GM23338 (cell line): ENCODE results near the gene RBL1.

Experiments used
- CREB1 ChIP-seq: fragments of 250-450 bp; sonication (Bioruptor Pico); IDR thresholded peaks from 2 replicates; pipeline ENCODE4 v1.5.0; 2020; ENCODE audit warnings: low read depth, mild to moderate bottlenecking, moderate library complexity
- EZH2 ChIP-seq: fragments of 200-600 bp; sonication (generic); IDR thresholded peaks from one replicate; pipeline ENCODE4 v1.8.0; 2017; ENCODE audit warnings: antibody characterized with exemption, mild to moderate bottlenecking, low read depth; ENCODE audit not compliant: unreplicated experiment
- EZH2phosphoT487 ChIP-seq: fragments of 200-600 bp; sonication (generic); IDR thresholded peaks from one replicate; pipeline ENCODE4 v1.8.1; 2018; ENCODE audit warnings: antibody characterized with exemption; ENCODE audit not compliant: unreplicated experiment
- JUNB ChIP-seq: IDR thresholded peaks from one replicate; pipeline ENCODE4 v1.6.1; 2016; ENCODE audit warnings: antibody characterized with exemption; ENCODE audit not compliant: unreplicated experiment
- POLR2AphosphoS5 ChIP-seq: IDR thresholded peaks from 2 replicates; pipeline ENCODE4 v1.6.1; 2016; ENCODE audit warnings: antibody characterized with exemption, low read depth
- STAT1 ChIP-seq: IDR thresholded peaks from one replicate; pipeline ENCODE4 v1.6.1; 2016; ENCODE audit warnings: antibody characterized with exemption; ENCODE audit not compliant: unreplicated experiment
- ZNF331 ChIP-seq: fragments of 250-450 bp; sonication (Bioruptor Pico); IDR thresholded peaks from 2 replicates; pipeline ENCODE4 v1.5.0; 2020; ENCODE audit warnings: low read depth, mild to moderate bottlenecking, moderate library complexity
- TF ChIP-seq, protein P1 (sequence below), 2 experiments: fragments of 200-600 bp in 1 of 2; sonication (generic) in 1 of 2; conservative IDR thresholded peaks; 2 replicates each; pipeline versions ENCODE4 v1.5.1 to v1.6.1; 2016 to 2017; ENCODE audit warnings: antibody characterized with exemption in 2 of 2, low read depth in 2 of 2, mild to moderate bottlenecking in 2 of 2, moderate library complexity in 1 of 2
- TF ChIP-seq, protein P2 (sequence below): IDR thresholded peaks from one replicate; pipeline ENCODE4 v1.6.1; 2018; ENCODE audit warnings: antibody characterized with exemption; ENCODE audit not compliant: unreplicated experiment

DNA sequence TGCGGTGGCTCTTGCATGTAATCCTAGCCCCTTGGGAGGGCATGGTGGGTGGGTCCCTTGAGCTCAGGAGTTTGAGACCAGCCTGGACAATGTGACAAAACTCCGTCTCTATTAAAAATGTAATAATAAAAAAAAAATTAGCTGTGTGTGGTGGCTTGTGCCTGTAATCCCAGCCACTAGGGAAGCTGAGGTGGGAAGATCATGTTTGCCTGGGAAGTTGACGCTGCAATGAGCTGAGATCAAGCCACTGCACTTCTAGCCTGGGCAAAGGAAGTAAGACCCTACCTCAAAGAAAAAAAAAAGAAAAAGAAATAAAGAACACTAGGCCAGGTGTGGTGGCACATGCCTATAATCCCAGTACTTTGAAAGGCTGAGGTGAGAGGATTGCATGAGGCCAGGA, 139.8 kb downstream of the RBL1 start:
- TF ChIP-seq, protein P1, sequence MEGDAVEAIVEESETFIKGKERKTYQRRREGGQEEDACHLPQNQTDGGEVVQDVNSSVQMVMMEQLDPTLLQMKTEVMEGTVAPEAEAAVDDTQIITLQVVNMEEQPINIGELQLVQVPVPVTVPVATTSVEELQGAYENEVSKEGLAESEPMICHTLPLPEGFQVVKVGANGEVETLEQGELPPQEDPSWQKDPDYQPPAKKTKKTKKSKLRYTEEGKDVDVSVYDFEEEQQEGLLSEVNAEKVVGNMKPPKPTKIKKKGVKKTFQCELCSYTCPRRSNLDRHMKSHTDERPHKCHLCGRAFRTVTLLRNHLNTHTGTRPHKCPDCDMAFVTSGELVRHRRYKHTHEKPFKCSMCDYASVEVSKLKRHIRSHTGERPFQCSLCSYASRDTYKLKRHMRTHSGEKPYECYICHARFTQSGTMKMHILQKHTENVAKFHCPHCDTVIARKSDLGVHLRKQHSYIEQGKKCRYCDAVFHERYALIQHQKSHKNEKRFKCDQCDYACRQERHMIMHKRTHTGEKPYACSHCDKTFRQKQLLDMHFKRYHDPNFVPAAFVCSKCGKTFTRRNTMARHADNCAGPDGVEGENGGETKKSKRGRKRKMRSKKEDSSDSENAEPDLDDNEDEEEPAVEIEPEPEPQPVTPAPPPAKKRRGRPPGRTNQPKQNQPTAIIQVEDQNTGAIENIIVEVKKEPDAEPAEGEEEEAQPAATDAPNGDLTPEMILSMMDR (conservative IDR thresholded peaks at IDR 0.05; ENCODE audit: low read depth in 2 of 2) = no peak
- TF ChIP-seq, protein P2, sequence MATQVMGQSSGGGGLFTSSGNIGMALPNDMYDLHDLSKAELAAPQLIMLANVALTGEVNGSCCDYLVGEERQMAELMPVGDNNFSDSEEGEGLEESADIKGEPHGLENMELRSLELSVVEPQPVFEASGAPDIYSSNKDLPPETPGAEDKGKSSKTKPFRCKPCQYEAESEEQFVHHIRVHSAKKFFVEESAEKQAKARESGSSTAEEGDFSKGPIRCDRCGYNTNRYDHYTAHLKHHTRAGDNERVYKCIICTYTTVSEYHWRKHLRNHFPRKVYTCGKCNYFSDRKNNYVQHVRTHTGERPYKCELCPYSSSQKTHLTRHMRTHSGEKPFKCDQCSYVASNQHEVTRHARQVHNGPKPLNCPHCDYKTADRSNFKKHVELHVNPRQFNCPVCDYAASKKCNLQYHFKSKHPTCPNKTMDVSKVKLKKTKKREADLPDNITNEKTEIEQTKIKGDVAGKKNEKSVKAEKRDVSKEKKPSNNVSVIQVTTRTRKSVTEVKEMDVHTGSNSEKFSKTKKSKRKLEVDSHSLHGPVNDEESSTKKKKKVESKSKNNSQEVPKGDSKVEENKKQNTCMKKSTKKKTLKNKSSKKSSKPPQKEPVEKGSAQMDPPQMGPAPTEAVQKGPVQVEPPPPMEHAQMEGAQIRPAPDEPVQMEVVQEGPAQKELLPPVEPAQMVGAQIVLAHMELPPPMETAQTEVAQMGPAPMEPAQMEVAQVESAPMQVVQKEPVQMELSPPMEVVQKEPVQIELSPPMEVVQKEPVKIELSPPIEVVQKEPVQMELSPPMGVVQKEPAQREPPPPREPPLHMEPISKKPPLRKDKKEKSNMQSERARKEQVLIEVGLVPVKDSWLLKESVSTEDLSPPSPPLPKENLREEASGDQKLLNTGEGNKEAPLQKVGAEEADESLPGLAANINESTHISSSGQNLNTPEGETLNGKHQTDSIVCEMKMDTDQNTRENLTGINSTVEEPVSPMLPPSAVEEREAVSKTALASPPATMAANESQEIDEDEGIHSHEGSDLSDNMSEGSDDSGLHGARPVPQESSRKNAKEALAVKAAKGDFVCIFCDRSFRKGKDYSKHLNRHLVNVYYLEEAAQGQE = no peak
- TF ChIP-seq EZH2 (no peak), POLR2AphosphoS5 (no peak), EZH2phosphoT487 (no peak), CREB1 (CRISPR knock-in tag) (no peak), STAT1 (no peak), JUNB (no peak), ZNF331 (CRISPR knock-in tag) (no peak)
